HPDE6-E6E7 (cell line): ENCODE data around the gene ARMC9.

ENCODE experiments used
- DNase-seq: peaks from one replicate; pipeline ENCODE4 v3.0.0; 2011; ENCODE audit warnings: missing footprints; ENCODE audit errors: extremely low spot score

The ARMC9 gene

DNA sequence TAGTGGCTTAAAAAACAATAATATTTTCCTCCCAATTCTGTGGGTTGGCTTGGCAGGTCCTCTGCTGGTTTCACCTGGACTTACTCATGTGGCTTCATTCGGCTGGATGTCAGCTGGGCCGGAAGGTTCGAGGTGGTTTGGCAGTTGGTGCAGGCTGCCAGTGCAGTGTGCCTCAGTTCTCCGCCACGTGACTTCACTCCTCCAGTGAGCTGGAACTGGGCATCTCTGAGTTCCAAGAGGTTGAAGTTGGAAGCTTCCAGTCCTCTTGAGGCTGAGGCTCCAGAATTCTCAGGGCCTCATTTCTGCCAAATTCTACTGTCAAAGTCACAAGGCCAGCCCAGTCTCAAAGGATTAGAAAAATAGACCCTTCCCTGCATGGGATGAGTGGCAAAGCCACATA lies 113.6 kb downstream of the ARMC9 start:
- DNase-seq, result no peak

DNA sequence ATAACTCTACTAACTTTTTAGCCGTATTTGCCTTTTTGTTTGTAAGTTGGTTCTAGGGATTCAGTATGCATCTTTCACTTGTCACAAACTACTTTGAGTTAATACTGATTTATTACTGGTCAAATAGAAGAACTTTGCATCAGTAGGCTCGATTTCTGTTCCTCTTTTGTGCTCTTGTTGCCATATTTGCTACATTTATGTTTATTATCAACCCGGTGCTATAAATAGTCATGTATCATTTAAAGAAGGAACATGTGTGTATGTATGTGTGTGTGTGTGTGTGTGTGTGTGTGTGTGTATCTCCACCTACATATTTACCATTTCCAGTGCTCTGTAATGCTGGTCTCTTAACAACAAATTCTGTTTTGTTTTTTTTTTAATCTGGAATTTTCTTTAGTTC lies 117.5 kb downstream of the ARMC9 start:
- DNase-seq, result no peak

DNA sequence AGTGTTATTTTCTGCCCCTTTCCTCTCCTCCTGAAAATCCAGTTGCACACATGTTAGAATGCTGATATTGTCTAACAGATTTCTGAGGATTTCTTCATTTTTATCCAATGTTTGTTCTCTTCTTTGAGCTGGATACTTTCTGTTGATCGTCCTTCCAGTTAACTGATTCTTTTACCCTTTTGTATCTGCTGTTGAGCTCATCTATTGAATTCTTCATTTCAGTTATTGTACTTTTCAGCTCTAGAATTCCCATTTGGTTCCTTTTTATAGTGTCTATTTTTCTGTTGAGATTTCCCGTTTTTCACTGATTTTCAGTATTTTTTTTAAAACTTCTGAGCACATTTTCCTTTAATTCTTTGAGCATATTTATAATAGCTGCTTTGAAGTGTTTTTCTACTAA lies 119.1 kb downstream of the ARMC9 start:
- DNase-seq, result no peak

DNA sequence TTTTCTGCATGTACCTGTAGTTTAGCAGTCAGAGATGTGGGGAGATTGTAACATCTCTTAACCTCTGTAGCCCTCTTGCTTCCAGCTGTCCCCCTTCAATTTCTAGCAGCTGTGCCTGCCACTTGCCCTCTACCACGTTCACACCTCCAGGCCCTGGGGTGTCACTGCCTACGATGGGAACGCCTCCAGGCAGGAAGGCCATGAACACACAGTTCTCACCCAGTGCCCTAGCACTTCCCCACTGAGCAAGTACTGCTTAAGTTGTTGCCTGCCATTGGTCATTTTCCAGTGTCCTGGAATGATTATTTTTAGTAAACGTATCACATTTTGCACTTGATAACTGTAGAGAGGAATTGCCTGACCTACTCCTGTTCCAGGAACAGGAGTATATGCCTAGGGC lies 120.0 kb downstream of the ARMC9 start:
- DNase-seq, result no peak

DNA sequence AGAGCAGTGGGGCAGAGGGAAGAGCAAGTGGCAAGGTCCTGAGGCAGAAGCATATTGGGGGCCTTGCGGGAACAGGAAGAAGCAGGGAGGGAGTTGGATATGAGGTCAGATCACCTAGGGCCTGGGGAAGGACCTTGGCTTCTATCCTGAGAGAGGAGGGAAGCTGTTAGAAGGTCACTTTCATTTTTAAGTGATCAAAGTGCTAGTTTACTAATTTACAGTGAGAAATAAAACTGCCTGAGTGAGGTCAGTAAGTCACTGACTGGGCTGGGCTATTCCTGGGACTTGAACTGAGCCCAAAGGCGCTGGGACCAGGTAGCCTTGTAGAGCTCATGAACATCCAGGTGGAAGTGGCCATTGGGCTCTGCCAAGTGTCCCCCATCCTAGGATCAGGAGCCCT lies 120.5 kb downstream of the ARMC9 start:
- no peak for DNase-seq

DNA sequence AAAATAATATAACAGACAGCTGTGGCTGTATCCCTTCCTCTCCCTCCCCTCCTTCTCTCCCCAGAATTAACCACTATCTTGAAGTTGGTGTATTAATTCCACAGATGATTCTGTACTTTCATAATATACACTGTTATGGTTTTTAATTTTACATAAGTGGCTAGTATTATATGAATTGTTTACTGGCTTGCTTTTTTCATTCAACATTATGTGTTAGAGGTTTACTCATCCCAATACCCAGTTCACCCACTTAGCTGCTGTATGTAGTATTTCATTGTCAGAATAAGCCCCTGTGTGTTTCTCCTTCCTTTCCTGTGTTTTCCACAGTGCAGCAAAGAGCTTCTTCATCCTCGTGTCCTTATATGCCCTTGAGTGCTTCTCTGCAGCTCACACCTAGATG lies 121.4 kb downstream of the ARMC9 start:
- DNase-seq, result no peak

DNA sequence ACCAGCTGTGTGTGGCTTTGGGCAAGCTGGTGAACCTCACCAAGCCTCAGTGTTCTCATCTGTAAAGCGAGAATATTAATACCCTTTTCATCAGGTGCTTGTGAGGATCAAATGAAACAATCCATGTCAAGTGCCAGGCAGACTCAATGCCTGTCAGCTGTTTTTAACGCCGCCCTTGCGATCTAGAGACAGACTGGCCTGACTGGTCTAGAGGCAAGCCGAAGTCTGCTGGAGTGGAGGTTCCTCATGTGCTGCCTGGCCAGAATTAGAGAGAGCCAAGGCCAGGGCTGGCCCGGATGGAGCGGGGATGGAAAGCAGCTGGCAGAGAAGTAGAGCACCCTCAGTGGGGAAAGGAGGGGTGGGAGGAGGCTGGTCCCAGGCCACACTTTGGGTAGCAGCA lies 122.6 kb downstream of the ARMC9 start:
- DNase-seq, result no peak

DNA sequence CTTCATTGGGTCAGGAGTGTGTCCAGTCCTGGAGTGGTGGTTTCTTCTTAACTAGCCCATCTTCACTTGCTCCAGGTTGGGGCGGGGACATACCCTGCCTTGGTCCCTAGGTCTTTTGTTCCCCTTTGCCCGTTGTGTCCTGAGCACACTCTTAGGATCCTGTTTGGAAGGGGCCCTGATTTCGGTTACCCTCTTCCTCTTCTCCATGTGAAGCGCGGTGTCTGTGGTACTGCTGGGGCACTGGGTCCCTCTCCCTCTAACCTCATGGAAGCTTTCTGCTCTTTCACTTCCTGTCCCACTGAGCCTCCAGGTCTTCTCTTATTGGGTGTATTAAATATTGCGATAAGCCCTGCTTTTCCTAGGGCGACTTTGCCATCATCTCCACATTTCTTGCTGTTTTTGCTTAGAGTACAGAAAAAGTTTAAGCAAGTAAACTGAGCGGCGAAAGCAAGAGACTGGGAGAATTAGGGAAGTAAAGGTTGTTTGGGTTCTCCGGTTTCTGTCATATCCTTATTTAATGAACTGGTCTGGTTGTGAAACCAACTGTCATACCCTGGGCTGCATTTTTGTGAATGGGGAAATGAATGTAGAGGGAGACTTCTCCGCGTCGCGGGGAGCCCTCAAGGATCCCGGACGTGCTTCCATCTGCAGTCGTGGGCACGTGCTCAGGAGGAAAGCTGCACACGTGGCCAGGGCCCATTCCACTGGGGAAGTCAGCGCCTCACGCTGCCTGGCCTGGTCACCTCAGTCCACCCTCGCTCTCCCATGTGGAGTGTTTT lies 123.3 kb downstream of the ARMC9 start:
- no peak for DNase-seq

DNA sequence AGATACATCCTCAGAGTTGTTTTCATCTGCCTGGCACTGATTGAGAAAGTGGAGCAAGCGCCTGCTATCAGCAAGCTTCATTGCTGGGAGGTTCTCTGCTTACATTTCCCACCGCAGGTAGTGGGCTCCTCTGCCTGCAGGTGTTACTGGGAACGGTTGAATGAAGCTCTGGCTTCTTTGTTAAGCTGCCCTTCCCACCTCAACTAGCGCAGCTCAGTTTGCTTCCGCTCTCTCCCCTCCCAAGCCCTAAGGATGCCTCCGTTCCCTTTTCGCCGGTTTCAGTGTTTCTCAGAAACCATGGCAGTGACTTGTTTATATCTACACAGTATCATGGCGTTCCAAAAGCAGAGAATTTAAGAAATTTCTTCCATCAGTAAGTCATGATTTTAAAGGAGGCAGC lies 124.9 kb downstream of the ARMC9 start:
- no peak for DNase-seq

DNA sequence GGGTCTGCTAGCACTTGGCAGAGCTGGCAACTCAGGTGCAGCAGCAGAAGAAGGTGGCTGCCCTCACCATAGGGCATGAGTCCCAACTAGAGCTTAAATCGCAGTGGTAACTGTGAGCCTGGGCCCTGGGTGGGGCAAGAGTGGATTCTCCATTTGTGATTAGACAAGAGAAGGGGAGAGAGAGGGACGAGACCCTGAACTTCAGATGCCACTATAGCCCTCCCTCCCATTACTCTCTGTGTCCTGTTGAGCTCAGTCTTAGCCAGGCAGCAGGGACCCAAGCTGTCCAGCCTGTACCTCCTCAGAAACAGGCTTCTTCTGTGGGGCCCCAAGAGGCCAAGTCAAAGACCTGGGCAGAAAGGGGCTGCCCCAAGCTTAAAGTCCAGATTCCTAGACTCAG lies 127.4 kb downstream of the ARMC9 start:
- no peak for DNase-seq

DNA sequence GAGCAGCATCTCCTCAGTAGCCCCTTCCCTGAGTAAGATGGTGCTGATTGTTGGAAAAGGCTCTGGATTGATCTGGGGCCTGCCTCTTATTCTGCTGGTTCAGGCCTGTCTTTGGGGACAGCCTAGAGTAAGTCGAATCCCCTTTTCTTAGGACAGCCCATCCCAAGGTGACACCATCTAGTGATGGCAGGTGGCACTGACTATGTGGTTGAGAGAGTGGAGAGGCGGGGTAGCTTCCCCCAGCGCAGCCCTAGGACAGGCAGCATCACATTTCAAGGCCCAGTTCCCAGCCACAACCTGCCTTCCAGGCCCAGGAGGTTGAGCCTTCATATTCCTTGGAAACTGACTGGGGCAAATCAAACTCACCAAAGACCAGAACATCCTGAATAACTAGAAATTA lies 128.0 kb downstream of the ARMC9 start:
- DNase-seq, result no peak

DNA sequence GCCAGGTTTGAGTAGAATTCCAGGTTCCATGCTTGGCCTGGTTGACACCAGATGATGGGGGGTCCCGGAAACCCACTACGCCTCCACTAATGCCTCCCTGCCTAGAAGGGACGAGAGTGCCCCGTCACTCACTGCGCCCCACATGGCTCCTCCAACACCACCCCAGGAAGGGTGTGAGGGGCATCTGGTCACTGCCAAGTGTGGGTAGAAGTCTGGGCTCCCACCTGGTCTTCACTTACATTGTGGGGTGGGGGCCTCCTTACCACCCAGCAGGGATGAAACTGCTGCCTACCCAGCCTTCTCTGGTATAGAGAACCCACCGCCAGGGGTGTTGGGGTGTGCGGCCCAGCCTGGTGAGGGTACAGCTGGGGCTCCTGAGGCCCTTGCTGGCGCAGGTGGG lies 131.9 kb downstream of the ARMC9 start:
- no peak for DNase-seq

DNA sequence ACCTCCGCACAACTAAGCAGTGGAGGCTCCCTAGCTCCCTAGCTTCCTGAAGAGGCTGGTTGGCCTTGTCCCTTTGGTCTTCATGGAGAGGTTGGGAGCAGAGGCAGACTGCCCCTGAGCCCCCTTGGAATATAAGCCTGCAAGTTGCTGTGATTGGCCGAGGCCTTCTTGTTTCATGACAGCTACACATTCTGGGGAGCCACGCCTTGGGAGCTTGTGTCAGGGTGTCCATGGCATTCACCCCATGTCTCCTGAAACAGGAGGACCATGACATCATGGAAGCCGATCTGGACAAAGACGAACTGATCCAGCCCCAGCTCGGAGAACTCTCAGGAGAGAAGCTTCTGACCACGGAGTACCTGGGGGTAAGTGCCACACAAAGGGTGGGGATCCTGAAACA lies 133.1 kb downstream of the ARMC9 start:
- no peak for DNase-seq

DNA sequence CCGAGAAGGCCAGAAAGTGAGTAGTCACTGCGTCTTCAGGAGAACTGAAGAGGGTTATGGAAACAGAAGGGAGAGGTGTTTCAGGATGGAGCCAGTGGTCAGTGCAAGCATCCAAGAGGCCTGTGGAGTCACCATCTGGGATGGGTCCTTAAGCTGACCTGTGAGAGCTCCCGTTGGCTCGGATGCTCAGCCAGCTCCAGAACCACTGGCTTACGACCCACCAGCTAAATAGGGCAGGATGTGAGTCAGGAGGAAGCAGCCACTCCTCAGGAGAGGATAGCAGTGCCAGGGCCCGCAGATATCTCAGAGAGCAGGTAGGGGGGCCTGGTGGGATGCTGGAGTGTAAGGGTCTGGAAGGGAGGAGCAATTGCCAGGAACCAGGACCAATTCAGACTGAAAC lies 134.0 kb downstream of the ARMC9 start:
- no peak for DNase-seq

DNA sequence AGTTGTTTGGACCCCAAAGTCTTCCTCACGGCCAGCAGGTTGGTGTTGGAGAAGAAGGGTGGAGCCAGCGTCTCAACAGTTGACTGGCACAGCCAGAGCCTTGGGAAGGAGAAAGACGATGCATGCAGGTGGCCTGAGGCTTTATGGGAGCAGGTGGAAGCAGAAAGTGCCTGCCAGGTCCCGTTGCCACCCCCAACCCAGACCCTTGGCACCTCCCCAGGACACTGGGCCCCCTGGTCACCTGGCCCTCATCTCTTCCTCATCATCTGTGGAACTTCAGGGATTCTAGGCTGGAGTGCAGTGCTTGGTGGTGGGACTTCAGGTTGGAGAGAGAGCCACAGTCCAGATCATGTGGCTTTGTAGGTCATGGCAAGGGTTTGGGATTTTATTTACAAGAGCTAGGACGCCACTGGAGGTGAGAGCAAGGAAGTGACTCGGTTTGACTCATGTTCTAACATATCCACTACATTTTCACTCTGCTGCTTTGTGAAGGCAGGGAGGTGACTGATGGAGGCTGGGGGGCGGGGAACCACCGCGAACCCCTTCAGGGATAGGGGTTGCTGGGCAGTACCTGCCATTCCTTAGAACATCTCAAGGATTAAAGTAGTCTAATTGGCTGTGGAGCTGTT lies 134.6 kb downstream of the ARMC9 start:
- no peak for DNase-seq

DNA sequence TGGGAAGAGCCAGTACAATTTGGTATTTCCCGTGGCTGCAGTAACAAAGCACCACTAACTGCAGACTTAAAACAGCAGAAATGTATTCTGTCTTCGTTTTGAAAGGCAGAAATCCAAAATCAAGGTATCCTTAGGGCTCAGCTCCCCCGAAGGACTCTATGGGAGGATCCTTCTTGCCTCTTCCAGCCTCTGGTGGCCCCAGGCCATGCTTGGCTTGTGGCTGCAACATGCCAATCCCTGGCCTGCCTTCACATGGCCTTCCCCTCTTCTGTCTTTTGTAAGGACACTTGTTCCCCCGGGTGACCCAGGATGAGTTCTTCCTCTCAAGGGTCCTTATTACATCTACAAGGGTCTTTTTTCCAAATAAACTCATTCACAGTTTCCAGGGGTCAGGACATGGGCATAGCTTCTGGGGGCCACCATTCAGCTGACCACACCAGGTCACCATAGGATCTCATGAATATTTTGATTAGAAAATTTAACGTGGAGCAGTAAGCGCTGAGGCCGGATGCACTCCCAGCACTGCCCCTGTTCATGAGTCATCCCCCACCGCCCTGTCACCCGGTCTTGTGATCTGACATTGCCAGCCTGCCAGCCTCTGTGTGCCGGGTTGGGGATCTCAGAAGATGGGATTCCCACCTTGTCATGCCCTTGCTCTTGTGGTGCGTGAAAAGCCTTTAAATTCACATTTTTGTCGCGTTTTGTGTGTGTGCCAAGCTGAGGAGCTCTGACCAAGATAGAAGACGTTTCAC lies 135.9 kb downstream of the ARMC9 start:
- no peak for DNase-seq

DNA sequence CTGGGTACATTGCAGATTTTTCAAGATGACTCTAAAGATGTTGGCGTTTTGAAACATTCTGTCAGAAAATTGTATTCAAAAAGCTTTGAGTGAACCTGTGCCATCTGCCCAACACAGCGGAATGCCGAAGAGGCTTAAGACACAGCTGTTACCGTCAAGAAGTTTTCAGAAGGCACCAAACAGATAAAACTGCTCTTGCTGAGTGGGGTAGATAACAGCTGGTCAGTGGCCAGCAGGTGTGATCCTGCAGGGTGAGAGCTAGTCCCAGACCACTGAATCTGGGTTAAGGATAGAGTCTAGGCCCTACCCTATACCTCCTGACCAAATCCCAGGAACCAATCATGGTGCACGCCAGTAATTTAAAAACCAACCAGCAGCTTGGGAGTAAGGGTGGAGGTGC lies 136.6 kb downstream of the ARMC9 start:
- no peak for DNase-seq

DNA sequence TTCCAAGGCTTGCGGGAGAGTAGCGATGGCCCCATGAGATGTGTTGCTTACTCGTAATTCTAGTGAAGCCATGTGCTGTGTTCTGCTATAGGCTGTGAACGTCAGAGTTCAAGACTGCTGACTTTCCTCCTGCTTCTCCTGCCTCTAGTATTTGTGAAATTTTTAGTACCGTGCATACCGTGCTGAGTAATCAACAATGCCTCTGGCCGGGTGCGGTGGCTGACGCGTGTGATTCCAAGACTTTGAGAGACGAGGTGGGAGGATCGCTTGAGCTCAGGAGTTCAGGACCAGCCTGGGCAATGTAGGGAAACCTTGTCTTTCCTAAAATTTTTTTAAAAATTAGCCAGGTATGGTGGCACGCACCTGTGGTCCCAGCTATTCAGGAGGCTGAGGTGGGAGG lies 137.2 kb downstream of the ARMC9 start:
- no peak for DNase-seq

DNA sequence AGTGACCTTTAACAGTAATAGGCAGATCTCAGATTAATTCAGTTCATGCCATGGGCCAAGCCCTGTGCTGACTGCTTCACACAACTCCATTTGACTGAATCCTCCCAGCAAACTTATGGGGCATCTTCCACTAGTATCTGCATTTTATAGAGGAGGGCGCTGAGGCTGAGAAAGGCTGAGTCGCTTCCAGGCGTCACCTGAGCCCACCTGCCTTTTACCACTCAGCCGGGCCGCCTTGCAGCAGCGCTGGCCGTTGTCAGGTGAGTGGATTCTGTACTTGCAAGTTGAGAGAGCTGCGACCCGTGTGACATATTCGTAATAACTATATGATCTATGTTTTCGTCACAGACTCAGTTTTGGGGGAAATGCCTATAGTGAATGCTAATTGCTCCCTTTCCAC lies 137.8 kb downstream of the ARMC9 start:
- DNase-seq, result no peak

DNA sequence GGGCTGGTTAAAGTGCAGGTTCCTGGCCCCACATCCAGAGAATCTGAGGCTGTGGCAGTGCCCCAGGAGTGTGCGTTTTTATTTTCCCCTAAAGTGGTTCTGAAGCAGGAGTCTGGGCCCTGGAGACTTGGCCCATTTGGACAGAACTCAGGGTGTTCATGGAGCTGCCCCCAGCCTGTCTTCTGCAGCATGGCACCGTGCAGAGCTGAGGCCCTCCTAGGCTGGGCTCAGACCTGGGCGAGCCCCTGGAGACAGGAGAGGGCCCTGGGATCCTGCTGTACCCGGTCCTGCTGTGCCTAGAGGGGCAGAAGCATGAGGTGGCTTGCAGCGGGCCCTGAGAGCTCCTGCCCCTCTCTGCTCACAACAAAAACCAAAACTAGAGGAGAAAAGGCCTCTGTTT lies 138.3 kb downstream of the ARMC9 start:
- no peak for DNase-seq

DNA sequence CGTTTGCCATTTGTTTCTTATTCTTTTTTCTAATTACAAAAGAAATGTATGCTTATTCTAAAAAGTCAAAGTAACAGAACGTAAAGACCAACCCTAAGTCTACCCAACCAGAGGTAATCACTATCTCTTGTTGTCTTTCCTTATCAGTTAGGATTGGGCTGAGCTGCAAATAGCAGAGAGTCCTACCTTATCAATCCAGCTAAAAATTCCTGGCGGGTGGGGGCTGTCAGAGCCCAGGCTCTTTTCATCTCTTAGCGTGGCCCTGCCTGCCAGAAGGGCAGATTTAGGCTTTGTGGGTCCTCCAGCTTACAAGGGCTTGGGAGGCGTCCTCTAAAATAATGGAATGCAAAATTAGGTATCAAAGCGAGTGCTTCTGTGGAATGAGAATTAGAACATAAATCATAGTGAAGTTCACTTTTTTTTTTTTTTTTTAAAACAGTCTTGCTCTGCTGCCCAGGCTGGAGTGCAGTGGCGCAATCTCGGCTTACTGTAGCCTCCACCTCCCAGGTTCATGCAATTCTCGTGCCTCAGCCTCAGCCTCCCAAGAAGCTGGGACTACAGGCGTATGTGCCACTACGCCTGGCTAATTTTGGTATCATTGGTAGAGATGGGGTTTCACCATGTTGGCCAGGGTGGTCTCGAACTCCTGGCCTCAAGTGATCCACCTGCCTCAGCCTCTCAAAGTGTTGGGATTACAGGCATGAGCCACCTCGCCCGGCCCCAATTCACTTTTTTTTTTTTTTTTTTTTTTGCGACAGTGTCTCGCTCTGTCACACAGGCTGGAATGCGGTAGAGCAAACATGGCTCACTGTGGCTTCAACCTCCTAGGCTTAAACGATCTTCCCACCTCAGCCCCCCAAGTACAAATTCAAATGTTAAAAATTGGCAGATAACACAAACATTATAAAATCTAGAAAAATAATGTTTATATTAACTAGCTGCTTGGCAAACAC lies 139.7 kb downstream of the ARMC9 start:
- no peak for DNase-seq

DNA sequence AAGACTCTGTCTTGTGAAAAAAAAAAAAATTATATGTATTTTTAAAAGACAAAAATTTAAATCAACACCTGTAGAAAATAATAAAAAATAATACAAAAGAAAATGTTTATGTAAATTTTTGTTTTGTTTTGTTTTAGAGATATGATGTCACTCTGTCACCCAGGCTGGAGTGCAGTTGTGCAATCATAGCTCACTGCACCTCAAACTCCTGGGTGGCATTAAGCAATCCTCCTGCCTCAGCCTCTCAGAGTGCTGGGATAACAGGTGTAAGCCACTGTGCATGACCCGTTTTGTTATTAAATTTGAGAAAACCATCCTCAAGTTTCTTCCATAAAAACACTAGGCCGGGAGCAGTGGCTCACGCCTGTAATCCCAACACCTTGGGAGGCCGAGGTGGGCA lies 140.9 kb downstream of the ARMC9 start:
- no peak for DNase-seq
